Prostate gland (tissue), 2 donors: Measurements from ENCODE around the gene MEGF10.

Experiments
- CTCF ChIP-seq, 4 experiments: fragments of 200-600 bp in 2 of 4; fragments of 450-650 bp in 2 of 4; sonication (generic) in 2 of 4; IDR thresholded peaks; 1 replicate in 3 of 4; 2 replicates in 1 of 4; pipeline ENCODE4 v1.5.1; 2016 to 2019; ENCODE audit warnings: antibody characterized with exemption in 4 of 4, mild to moderate bottlenecking in 2 of 4, moderate library complexity in 2 of 4
- POLR2A ChIP-seq: fragments of 450-650 bp; IDR thresholded peaks from one replicate; pipeline ENCODE4 v1.6.1; 2016; ENCODE audit warnings: antibody characterized with exemption, mild to moderate bottlenecking
- POLR2AphosphoS5 ChIP-seq: sonication (generic); formaldehyde crosslinking; IDR thresholded peaks from one replicate; pipeline ENCODE4 v1.6.1; 2017; ENCODE audit warnings: antibody characterized with exemption

- TF ChIP-seq CTCF (IDR thresholded peaks at IDR 0.05) (no peak), POLR2AphosphoS5 (no peak), POLR2A (no peak)
These were observed 42.9 kb downstream of the MEGF10 start for GRCh38 chr5:127333483-127333882.
